Effector CD4-positive, alpha-beta T cell (primary cell): ENCODE measurements around the gene DTNBP1.

Source experiments
- DNase-seq: peaks from one replicate; pipeline ENCODE4 v3.0.0-alpha.2; 2020

DTNBP1 gene

DNA sequence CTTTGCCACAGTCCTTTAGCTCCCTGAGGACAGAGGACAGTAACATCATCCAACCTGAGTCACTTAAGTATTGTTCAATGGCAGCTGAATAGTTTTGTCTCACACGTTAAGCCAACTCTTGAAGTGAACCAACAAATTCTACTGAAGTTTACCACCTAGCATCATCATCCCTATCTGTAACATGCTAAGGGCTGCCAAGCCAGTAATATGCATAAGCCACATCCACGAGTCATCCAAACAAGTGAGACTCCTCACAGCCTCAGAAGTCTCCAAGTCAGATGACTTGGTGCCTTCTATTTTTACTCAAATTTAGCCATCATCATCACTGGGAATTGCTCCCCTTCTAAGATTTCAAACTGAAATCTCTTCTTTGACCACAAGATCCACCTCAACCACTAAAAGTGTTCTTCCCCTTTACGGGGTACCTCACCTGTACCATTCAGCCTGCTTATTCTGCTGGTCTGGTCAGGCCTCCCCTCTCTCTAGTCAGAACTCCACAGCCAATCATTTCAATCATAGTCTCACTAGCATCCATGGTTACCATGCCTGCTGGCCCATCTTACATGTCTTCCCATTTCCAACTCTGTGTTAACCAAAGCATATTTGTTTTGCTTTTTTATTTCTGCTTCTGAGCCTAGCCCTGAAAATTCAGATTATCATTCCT, 73.7 kb downstream of the DTNBP1 start:
- no peak for DNase-seq

DNA sequence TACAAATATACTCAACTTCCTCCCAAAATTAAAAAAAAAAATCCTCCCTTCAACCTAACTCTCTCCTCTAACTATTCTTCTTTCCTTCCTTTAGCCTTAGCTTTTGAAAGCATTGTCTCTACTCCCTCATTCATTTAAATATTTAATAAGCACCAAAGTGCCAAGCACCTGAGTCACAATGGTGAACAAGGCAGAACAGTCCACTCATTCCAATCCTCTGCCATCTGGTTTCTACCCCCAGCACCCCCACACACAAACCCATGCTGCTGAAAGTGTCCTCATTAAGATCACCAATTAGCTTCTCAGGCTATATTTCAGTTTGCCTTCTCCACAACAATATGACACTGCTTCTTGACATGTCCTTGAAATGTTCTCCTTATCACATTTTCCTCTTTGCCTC, 76.3 kb downstream of the DTNBP1 start:
- no peak for DNase-seq

DNA sequence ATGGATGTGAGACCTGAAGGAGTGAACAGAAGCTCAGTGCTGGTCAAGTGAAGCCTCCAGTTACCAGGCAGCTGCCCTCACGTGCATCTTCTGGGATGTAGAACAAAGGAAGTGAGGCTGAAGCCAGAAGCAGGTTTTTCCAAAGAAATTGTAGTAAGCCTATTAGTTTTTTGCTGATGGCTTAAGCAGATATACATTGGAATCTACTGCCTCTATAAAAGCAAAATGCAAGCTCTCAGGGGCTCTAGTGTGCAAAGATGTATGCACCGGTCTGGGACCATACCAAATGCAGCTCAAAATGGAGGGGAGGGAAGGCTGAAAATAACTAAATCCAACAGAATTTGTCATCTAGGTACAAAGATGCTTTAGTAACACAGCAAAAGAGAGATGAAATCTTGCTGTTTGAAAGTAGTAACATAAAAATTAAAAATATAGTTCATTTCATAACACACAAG, 77.0 kb downstream of the DTNBP1 start:
- DNase-seq = no peak

DNA sequence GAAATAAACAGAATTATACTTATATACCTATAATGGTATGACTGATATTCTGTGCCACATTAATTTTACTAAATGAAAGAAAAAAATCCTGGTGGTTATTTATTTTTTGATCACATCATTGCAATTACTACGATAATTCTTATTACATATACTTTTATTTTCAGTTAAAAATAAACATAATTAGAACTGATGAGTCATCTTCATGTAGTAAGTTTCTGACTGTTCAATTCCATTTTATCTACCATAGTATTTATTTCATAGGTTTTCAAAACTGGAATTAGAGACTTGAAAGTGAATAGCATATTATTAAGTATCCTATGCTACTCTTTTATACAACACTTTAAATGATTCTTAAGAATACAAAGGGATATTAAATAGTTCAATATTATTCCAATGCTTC, 80.3 kb downstream of the DTNBP1 start:
- no peak for DNase-seq

GRCh38 chr6:15581751-15582150, 81.1 kb downstream of the DTNBP1 start:
- DNase-seq = no peak

GRCh38 chr6:15580326-15580725, 82.5 kb downstream of the DTNBP1 start:
- DNase-seq = no peak

DNA sequence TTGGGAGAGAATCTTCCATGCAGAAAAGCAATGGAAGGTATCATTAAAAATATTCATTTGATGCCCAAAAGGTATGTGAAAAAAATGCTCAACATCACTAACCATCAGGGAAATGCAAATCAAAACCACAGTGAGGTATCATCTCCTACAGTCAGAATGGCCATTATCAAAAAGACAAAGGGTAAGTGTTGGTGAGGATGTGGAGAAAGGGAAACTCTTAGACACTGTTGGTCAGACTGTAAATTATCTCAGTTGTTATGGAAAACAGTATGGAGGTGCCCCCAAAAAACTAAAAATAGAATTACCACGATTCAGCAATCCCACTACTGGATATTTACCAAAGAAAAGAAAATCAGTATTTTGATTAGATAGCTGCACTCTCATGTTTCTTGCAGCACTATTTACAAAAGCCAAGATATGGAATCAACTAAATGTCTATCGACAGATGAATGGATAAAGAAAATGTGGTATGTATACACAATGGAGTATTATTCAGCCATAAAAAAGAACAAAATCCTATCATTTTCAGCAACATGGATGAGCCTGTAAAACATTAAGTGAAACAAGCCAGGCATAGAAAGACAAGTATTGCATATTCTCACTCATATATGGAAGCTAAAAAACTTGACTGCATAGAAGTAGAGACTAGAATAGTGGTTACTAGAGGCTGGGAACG, 84.0 kb downstream of the DTNBP1 start:
- DNase-seq = no peak

DNA sequence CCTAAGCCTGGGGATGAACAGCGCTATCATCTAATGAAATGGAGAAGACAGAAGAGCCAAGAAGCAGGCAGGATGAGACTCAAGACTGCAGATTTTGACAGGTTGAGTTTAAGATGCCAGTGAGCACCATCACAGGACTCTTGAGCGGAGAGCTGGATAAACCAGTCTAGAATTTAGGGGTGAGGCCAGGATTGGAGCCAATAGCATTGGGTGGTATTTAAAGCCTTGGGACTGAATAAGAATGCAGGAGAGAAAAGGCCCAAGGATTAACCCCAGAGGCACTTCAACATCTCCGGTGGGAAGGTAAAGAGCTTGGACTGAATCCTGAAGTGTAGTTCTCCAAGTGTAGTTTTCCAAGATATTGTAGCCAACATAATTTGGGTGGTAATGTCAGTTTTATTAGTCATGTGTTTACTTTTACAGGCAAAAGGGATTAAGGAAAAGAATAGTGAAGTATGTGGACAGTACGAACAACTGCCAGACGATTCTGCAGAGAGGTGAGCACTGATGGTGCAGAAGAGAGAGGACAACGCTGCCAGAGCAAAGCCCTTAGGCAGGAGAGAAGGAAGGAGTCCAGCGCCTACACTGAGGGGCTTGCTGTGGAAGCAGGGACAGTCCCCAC, 85.2 kb downstream of the DTNBP1 start:
- no peak for DNase-seq

- DNase-seq = no peak
Observed at GRCh38 chr6:15577106-15577505, 85.7 kb downstream of the DTNBP1 start.

DNA sequence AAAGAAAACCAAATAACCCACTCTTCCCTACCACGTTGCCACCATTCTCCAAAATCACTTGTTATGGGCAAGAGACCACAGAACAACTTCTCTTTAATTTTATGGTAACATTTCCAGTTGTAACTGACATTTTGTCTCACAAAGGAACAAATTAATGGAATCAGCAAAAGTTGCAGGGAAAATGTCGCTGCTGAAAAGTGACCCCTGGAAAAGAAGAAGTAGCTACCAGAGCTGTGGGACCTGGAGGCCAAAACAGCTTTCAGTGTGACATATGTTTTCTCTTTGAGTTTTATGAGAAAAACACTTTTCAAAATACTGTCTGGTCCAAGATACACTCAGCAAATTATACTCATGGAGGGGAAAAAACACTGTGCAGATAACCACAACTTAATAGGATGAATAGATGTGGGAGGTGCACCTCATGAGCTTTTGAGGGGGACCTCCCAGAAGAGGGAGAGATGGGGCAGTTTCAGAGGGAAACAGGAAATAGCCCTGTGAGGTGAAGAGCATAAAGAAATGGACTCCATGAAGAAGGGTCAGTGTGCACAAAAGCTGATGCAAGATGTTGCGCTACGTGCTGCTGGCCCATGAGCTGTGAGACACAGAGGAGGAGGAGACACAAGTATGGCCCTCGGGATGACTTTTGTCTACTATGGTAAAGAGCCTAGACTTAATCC, 87.3 kb downstream of the DTNBP1 start:
- DNase-seq = no peak

DNA sequence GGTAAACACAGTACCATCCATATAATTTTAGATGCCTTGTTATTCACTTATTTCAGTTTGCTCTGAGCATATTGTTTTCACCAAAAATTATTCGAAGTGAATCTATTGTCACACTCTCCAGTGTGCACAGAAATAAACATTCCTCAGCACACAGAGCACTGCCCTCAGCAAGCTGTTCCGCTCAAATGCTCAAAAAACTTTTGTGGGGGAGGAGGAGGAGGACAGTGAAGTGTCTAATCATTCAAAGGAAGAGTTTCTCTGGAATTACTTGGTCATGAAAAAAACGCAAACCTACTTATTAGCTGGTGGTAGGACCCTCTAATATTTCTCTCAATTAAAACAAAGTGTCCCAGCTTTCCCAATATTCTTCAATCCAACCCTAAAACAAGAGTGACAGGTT, 88.3 kb downstream of the DTNBP1 start:
- DNase-seq = no peak

GRCh38 chr6:15574023-15574422, 88.8 kb downstream of the DTNBP1 start:
- DNase-seq = no peak

- DNase-seq = no peak
Observed at GRCh38 chr6:15573384-15573783, 89.4 kb downstream of the DTNBP1 start.

GRCh38 chr6:15572296-15573016, 90.4 kb downstream of the DTNBP1 start:
- no peak for DNase-seq

DNA sequence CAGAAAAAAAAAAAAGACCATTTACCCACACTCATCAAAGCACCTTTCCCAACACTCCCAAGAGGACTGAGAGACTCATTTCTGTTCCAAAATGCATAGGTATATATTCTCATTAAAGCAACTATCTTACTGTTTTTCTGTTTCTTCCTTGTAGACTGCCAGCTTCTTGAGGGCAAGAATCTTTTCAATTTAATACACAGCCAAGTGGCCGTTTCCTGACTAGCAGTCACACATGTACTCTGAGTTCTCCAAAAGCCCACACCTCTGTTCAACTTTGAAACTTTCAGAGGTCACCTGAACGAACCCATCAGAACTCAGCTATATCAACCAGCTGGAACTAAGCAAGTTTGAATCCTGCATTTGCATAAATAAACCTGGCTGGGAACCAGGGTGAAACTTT, 92.7 kb downstream of the DTNBP1 start:
- no peak for DNase-seq

DNA sequence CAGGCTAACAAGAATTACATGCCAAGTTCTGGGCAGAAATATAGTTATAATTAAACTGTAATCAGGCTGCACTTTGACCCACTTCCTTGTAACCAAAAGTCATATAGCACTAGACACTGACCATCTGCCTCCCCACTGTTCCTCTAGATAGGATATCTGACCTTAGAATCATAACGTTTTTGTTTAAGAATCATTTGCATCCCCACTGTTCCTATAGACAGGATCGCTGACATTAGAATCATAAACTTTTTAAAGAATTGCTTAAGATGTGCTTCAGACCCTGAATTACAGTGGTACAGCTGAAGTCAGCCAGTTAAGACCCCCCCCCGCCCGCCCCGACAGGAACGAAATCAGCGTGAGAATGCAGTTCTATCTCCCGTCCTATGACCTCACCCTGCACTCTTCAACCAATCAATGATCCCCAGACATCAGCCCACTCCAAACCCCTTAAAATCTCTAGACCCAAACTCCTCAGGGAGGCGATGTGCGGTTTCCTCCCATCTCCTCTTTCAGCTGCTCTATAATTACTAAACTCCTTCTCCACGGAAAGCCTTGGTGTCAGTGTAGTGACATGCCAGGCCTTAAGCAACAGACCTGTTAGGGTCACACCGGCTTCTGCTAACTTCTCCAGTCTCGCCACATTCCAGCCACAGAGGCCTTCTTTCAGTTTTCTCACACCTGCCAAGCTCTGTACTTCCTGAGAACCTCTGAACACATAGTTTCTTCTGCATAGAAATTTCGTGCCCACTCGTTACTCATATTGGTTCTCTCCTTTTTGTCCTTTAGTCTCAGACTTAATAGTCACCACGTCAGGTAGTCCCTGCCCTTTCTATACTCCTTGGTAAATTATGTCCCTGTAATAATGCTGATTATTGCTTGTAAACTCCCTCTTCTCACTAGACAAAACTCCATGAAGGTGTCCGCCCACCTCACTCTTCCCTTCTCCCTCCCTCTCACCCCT, 93.5 kb downstream of the DTNBP1 start:
- DNase-seq = no peak

GRCh38 chr6:15562977-15563376, 99.9 kb downstream of the DTNBP1 start:
- DNase-seq = no peak

DNA sequence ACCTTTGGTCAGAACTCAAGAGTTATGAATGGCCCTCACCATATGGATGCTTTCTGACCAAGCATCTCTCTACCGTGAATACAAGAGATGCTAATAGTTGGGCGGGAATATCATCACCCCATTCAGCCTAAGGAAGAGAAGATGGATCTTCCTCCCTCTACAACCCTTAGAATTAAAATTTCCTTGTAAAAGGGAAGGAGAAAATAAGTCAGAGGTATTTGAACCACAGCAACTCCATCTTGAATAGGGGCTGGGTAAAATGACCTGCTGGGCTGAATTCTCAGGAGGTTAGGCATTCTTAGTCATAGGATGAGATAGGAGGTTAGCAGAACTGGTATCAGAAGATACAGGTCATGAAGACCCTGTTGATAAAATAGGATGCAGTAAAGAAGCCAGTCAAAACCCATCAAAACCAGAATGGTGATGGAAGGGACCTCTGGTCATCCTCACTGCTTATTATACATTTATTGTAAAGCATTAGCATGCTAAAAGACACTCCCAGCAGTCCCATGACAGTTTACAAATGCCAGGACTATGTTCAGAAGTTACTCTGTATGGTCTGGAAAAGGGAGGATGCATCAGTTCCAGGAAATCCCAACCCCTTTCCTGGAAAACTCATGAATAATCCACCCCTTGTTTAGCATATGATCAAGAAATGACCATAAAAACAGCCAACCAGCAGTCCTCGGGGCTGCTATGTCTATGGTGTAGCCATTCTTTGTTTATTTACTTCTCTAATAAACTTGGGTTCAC, 101.2 kb downstream of the DTNBP1 start:
- DNase-seq = no peak

- DNase-seq = no peak
Observed at GRCh38 chr6:15560713-15561112, 102.1 kb downstream of the DTNBP1 start.

DNA sequence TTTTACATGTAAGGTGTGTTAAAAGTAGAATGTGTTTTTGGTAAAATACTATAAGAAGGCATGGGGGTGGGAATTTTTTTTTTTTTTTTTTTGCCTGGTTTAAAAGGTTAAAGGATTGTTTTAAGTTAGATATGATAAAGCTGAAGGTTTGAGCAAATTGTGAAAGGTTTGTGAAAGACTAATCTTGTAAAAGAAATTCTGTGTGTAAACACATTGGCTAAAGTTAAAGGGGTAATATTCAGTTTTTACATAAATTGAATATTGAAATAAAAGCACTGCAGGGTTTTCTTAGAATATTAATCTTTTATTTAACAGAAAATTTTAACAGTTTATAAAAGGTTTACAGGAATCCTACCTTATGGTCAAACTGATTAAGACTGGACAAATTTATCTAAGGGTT, 105.7 kb downstream of the DTNBP1 start:
- no peak for DNase-seq

GRCh38 chr6:15556711-15557110, 106.1 kb downstream of the DTNBP1 start:
- no peak for DNase-seq
